Activated T-cell treated with anti-CD3 and anti-CD28 coated beads, Interleukin-2, amount 50 U/mL, for 48 hours (primary cell): ENCODE data around the gene PDK4.
"Not testable (repeated sequence)": the region's sequence is repeated elsewhere in the genome, so short reads cannot be mapped to it uniquely, and the experiment has no call there.

Source experiments
- DNase-seq, 2 experiments: peaks; one replicate each; pipeline ENCODE4 v3.0.0-alpha.2; 2020

Gene PDK4

DNA sequence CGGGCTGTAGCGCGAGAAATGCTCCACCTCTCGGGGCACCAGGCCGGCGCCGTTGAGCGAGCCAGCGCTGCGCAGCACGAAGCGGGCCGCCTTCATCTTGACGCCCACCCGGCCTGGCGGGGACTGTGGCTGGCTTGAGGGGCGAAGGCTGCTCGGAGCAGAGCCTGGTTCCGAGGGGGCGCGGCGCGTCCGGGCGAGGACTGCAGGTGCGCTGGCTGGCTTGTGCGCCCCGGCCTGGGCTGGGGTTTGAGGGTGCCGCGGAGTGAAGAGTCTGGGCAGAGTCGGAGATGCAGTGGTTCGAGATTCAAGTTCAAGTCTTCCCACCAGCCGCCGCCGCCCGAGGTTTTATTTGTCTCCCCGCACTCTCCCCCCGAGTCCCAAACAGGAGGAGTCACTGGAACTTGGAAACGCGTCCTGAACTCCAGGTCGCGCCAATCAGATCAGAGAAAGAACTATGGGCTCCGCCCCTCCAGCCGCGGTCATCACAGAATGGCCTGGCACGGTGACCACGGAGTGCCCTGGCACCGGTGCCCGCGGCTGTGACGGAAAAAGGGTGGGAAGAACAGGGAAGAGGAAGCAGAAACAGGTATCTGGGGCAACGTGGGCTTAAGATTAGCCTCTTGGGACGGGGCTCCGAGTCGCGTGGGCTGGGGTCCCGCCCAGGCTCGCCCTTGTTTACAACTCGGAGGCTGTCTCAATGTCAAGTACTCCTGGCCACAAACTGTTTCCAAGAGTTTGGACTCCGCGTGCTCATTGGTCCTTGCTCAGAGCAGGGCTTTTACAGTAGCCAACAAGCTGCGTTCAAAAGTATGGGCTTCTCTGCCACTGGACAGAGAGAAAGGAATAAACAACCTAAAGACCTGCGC is at the start of gene PDK4:
PDK4 (minus strand) TSS at position 319 of the 866 bp plus-strand sequence; CDS start at position 96, 223 bp downstream.
- DNase-seq, result no peak

DNA sequence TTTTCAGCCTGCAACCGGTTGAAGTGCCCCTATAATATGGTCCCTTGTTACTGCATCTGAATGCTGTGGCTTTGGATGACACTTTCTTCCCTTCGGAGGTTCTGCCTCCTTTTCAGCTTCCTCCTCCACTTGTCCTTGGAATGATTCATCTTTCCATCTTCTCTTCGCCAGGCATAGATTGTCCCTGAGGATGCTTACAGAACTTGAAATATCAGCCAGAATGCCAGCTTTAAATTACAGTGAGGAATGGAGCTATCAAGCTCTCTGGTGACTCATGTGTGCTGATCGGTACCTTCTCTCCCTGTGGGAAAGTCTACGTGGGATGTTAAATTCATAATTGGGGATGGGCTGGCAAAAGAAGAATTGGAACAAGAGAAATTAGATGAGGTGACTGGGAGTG is 45.9 kb upstream of the PDK4 start:
- DNase-seq, result no peak

DNA sequence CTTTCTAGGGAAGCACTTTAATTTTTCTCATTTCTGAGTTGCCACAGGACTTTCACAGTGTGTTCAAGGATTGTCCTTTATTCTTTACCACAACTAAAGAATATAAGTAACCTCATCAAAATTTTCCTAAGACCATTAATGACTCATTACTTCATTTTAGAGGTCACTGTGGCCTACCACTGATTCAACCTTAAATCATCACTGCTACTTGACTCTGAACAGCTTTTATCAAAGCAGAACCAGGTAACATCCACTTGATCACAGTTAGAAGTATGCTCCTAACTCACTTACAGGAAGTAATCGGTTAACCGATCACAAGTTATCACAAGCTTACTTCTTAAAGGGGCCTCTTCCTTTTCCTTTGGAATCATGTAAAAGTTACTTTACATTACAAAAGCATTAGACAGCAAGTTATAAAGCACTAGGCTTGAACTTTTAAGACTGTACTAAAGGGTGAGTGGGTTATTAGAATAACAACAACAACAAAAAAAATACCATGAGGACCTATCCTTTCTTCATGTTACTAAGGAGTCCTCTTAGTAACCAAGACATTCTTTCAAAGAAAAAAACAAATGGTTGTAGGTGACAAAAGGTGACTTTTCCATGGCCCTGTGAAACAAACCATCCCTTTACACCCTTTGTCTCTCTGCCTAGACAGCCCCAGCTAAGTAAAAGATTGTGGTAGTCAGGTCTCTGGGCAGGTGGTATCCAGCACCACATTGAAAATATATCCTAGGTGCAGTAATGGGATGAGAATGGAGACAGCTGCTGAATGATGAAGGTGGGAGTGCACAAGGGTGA is 40.0 kb upstream of the PDK4 start:
- no peak for DNase-seq

DNA sequence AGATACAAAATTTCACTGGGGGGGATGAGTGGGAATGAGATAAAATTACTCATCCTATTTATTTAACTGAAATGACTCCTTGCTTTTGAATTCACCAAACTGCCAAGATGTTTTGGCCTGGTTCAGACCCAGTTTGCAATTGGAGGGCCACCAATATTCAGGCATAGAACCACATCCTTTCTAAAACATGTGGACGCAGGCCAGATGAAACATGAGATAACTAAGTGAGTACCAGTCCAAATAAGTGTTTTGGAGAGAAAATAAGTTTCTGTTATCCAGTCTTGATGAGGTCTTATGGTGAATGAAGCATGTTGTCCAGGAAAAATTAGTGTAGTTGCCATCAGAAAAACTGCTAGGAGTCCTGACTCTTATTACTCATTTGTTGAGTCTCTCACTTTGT is 36.3 kb upstream of the PDK4 start:
- DNase-seq, result no peak

DNA sequence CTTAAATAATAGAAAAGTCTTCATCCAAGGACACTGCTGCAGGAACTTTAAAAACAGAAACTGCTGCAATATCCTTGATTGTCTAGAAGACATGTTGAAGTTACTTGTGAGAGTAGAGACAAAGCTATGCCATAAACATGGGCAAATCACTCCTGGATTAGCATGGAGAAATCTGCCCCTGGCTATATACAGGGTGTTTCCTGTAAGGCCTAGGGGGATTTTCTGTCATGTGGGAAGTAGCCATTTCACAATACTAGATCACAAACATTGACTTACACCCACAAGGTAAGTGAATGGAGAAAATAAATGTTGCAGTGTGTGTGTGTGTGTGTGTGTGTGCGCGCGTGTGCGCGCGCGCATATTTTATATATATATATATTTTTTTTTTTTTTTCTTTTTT is 35.2 kb upstream of the PDK4 start:
- no peak for DNase-seq

DNA sequence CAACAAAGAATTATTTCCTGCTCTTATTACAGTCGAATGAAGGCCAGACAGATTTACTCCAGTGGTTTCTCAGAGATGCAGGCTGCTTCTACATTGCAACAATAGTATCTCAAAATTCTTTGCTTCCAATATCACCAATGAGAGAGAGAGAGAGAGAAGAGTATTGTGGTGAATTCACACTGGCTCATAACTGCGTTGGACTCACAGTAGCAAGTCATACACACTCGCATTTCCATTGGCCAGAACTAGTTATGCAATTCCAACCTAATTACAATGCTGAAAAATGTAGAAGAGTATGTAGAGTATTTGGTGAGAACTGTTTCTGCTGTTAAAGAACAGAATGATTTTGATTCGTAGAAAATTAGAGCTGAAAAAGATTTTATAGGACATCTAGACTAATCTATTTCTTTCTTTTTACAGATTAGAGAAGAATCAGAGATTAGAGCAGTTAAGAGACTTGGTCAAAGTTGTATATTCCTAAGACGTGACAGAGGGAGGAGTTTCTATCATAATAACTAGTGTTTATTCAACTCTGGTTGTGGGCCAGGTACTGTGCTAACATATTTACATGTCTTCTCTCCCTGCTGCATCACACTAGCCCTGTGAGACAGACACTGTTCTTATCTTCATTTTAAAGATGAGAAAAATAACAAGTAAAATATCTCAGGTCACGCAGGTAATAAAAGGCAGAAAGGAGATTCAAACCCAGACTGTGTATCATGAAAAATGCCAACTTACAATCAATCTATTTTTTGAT is 34.6 kb upstream of the PDK4 start:
- no peak for DNase-seq

DNA sequence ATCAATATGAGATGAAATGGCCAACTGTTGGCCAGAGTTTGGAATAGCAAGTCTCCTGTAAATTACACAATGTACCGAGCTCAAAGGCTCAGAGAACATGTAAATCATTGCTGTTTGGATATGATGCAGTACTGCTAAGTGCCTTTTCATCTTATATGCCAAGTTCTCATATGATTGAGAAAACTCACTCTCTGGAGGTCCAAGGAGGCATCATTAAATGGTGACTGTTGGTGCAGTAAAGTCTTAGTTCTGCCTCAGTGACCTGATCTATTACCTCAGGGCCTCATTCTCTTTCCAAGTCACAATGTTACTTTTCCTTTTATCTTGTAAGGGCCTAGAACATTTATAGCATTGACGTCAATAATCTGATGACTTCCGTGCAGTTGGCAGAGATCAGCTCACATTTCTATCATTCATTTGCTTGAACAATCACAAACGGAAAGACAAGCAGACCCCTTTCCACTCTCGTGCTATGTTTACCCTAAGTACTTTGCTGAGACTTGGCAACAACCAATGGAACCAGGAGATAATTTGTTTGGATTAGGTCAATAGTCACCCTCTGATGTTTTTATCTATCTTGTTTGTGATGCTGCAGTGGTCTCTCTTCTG is 32.6 kb upstream of the PDK4 start:
- DNase-seq, result no peak

DNA sequence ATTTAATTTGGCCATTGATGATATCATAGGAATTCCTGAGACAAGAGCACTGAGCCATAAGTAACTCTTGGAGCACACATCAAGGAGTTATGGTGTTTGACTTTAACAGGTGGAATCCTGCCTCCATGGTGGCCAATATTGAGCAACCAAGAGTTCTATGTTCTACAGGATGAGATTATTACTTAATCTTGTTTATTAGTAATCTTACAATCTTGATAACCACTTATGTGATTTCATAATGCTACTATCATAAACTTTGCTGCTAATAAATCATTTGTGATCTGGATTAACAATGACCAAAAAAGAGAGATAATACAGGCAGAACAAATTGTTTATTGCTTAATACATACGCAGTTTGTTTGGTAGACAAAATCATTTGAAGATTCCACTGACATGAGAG is 27.5 kb upstream of the PDK4 start:
- DNase-seq, result no peak

DNA sequence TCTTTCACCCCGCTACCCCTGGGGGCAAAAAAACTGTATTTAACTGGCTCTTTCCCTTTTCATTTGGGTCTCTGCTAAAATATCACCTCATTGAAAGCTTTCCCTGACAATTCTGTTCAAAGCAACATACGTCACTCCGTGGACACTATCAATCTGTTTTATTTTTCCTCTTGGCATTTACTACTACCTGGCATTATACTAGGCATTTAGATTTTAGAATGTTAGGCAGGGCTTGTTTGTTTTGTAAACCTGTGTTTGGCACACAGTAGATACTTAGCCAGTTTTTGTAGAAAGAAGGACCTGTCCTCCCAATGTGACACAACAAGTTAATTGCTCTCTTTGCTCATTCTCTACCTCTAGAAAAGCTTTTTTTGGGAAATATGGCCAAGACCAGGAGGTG is 26.5 kb upstream of the PDK4 start:
- DNase-seq, result no peak

DNA sequence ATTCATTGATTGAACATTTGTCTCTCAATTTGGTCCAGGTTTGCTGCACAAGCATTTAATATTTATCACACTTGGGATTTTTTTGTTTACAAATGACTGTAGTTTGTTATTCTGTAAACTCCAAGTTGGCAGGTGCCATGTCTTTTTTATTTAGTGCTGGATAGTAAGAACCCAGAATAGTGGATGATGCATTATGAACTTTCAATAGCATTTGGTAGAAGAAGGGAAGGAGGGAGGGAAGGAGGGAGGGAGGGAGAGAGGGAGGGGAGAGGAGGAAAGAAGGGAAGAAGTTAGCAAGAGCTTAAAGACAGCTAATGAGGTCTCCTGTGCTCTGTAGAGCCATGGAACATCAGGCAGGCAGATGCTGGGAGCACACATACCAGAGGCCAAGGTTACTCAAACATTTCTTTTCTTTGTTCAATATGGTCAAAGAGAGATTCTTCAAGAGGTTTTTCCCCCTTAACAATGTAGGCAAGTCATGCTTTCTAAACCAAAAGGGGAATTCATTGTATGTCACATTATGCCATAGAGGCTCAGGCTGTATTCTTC is 25.8 kb upstream of the PDK4 start:
- DNase-seq, result no peak

DNA sequence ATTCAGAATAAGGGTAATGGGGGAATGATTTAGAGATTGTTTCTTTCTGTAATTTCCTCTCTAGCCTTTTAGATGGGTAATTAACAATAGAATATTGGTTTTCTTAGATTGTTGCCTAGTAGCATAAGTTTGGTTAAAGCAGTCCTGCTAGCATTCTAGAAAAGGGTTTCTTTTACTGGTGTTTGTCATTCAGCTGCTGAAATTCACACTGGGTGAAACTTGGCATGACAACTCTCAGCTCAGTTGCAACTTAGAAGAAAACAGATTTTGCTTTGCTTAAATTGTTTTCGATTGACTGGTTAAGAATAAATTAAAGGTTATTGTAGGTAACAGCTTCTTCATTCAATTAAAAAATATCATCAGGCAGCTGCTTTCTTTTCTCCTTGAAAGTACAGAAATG is 25.1 kb upstream of the PDK4 start:
- no peak for DNase-seq

DNA sequence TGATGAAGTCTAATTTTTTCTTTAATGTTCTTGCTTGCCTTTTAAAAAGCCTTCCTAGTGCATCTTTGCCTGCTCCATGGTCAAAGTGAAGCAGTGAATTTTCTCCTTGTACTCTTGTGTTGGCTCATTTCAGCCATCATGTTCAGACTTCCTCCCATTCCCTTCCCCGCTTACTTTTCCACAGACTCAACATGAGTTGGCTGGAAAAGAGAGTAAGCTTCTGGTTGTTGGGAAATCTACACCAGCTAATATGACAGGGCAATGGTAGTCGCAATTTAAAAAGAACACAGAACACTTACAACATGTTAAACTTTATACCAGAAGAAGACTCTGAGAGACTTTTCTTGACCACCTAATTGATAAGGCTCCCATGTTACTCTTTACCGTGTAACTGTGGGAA is 24.3 kb upstream of the PDK4 start:
- DNase-seq, result no peak

DNA sequence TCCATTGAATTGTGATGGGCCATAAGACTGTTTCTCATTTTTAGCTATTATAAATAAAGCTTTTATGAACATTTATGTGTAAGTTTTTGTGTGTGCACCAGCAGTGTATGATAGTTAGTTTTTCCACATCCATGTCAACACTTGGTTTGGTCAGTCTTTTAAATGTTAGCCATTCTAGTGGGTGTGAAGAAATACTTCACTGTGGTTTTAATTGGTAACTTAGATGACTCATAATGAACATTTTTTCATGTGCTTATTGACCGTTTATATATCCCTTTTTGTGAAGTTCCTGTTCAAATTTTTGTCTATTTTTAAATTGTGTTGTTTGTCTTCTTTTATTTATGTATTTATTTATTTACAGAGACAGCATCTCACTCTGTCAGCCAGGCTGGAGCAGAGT is 23.6 kb upstream of the PDK4 start:
- DNase-seq, result no peak

DNA sequence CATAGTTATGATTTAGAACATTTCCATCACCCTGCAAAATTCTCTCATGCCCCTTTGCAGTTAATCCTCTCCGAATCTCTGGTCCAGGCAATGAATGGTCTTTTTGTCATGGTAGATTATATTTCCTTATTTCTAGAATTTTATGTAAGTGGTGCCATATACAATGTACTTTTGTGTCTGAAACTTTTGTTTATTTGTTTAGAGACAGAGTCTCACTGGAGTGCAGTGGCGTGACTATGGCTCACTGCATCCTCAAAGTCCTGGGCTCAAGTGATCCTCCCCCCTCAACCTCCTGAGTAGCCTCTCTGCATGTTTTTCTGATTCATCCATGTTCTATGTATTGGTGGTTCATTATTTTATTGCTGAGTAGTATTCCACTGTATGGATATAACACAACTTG is 23.2 kb upstream of the PDK4 start:
- no peak for DNase-seq

DNA sequence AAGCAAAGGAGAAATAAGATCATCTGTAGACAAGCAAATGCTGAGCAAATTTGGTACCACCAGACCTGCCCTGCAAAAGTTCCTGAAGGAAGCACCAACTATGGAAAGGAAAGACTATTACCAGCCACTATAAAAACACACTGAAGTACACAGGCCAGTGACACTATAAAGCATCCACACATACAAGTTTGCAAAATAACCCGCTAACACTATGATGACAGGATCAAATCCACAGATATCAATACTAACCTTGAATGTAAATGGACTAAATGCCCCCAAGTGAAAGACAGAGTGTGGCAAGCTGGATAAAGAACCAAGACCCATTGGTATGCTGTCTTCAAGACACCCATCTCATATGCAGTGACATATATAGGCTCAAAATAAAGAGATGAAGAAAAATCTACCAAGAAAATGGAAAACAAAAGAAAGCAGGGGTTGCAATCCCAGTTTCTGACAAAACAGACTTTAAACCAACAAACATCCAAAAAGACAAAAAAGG is 18.2 kb upstream of the PDK4 start:
- DNase-seq, result no peak

DNA sequence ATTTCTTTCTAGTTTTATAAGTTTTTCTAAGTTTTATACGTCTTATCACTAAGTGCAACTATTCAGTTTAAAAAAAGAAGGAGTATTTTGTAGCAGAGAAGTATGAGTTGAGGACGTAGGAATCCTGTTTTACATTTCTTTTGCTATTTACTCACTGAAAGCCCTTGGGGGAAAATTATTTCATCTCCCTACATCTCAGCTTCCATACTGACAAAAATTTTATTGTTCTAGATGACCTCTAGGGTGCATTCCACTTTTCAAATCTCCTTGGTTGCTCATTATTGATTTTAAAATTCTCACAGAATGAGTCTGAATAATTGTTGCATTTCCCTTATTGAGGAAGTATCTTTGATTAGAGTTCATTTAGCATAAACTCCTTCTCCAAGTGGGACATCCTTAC is 14.9 kb upstream of the PDK4 start:
- no peak for DNase-seq

DNA sequence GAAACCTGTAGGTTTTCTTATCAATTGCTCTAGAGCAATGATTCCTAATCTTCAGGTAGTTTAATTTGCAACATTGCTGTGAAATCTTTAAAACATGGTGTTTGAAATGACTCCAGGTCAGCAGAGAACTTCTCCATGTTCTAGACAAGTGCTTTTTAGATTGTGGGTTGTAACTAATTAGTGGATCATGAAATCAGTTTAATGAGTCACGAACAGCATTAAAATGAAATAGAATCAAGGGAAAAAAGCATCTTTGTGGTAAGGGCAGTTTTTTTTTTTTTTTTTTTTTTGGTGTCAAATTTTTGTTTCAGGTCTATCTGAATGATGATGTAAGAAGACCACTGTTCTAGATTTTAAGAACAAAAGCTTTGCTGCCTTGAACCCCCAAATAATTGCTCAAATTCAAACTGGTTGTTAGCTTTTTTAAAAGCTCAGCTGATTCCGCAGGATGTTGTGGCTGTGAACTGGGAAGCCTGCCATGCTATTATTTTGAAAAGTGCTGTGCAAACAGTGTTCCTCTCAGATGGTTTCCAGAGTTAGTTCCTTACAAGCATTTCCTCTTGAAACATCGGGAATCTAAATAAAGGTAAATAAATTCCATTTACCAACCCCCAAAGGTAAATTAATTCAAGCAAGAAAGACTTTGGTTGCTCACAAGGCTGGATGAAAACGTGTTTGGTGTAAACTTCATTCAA is 13.1 kb upstream of the PDK4 start:
- no peak for DNase-seq

DNA sequence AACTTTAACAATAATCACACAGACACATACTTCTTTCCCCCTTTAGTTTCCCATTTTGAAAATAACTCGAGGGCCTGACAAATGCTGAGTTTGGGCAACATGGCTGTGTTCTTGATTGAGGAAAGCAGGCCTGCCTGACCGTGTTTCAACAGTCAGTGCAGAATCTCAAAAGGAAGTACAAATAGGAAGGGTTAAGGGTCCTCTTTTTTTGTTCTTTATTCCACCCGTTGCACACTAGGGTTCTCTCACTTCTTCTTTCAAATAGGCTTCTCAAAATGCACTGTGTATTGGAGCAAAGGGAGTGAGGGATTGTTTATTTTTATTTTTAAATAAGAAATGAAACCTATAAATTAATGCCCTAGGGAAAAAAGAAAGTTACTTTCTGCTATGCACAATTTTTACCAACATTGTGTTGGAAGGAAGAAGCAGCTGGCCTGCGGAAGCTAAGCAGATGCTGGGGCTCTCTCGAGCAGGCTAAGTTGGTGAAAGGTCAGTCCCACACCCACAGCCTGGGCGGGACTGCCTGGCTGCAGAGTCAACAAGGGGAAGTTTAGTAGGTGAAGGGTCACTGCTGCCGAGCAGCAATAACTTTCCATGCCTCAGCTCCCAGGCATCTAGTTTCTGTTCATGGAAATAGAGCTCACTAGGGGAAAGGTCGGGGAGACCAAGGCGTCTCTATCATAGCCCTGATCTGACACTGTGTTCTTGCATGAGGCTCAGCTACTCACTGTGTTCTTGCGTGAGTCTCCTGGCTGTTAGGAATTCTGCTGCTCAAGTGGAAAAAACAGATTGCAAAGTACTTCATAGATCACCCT is 12.2 kb upstream of the PDK4 start:
- DNase-seq, result no peak

DNA sequence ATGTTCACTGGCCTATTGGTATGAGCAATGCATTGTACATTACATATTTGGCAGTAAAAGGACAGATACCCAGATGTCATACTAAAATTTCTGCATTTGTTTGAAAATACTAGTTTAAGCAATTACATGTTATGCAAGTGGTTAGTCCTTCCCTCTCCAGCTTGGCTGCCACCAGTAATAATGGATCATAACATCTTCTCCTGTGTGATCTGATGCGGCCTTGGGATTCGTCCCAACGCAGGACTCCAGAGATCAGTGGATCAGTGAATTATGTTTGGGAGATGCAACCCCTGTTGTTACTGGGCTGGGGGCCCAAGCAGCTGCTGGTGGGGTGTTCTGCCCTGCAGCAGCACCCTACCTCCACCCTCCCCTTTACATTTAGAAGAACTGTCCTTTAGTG is 11.2 kb upstream of the PDK4 start:
- DNase-seq, result no peak

DNA sequence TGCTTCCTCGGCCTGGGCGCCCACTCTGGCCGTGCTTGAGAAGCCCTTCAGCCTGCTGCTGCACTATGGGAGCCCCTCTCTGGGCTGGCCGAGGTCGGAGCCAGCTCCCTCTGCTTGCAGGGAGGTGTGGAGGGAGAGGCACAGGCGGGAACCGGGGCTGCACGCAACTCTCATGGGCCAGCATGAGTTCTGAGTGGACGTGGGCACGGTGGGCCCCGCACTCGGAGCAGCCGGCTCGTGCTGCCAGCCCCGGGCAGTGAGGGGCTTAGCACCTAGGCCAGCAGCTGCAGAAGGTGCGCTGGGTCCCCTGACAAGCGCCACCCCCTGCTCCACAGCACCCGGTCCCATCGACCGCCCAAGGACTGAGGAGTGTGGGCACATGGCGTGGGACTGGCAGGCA is 9.0 kb upstream of the PDK4 start:
- no peak for DNase-seq

DNA sequence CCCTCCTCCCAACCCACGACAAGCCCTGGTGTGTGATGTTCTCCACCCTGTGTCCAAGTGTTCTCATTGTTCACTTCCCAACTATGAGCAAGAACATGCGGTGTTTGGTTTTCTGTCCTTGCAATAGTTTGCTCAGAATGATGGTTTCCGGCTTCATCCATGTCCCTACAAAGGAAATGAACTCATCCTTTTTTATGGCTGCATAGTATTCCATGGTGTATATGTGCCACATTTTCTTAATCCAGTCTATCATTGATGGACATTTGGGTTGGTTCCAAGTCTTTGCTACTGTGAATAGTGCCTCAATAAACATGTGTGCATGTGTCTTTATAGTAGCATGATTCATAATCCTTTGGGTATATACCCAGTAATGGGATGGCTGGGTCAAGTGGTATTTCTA is 8.5 kb upstream of the PDK4 start:
- not testable (repeated sequence) for DNase-seq
